OCI-LY7 (cell line): ENCODE results near the gene AUTS2. TPM values are rescaled to one million over a fixed set of nuclear protein-coding genes. Genes with fewer than 3 reads are reported as not detected.

ENCODE experiments used
- BruUV-seq: library from RNA; stranded (reverse); fragments of 400-500 nt; replicated peaks from 2 replicates; lab custom pipeline; 2021; lab: Mats Ljungman, UMichigan
- CTCF ChIA-PET: fragments of 300-600 bp; sonication (Branson Sonifier 250); formaldehyde crosslinking; loops from one replicate; lab custom pipeline; 2022; ENCODE audit warnings: antibody characterized with exemption; ENCODE audit not compliant: unreplicated experiment; lab: Charles Lee
- POLR2A ChIA-PET: fragments of 300-600 bp; sonication (Branson Sonifier 250); formaldehyde crosslinking; loops from one replicate; lab custom pipeline; 2022; ENCODE audit warnings: antibody characterized with exemption; lab: Charles Lee
- DNase-seq: peaks from one replicate; pipeline ENCODE4 v3.0.0-alpha.2; 2015; ENCODE audit warnings: low spot score
- H2AFZ ChIP-seq: fragments of 200-600 bp; sonication (generic), shearing (Covaris generic); 2 replicates; pipeline ENCODE4 v1.6.1; 2014; ENCODE audit warnings: mild to moderate bottlenecking, antibody characterized with exemption, low read length, moderate library complexity
- H3K27ac ChIP-seq: fragments of 200-600 bp; sonication (generic); 2 replicates; pipeline ENCODE4 v1.5.1; 2014; ENCODE audit warnings: mixed run types, low read depth, mild to moderate bottlenecking, moderate library complexity, low read length, inconsistent platforms; ENCODE audit not compliant: poor library complexity, severe bottlenecking
- H3K36me3 ChIP-seq: fragments of 200-600 bp; sonication (generic); 2 replicates; pipeline ENCODE4 v1.6.1; 2014; ENCODE audit warnings: mild to moderate bottlenecking, antibody characterized with exemption, low read length, moderate library complexity, mixed read lengths; ENCODE audit not compliant: insufficient read depth
- H3K4me1 ChIP-seq: fragments of 200-600 bp; sonication (generic); 2 replicates; pipeline ENCODE4 v1.5.1; 2014; ENCODE audit warnings: mild to moderate bottlenecking, low read length; ENCODE audit not compliant: insufficient read depth, poor library complexity, severe bottlenecking
- H3K4me2 ChIP-seq: fragments of 200-600 bp; sonication (generic); 2 replicates; pipeline ENCODE4 v1.6.1; 2014; ENCODE audit warnings: mild to moderate bottlenecking, low read length
- H3K4me3 ChIP-seq: fragments of 200-600 bp; sonication (generic); 2 replicates; pipeline ENCODE4 v1.5.1; 2014; ENCODE audit warnings: mild to moderate bottlenecking, low read depth, low read length; ENCODE audit not compliant: poor library complexity, severe bottlenecking
- H3K79me2 ChIP-seq: fragments of 200-600 bp; sonication (generic); 2 replicates; pipeline ENCODE4 v1.6.1; 2016; ENCODE audit warnings: low read depth, mild to moderate bottlenecking, low read length, moderate library complexity, mixed read lengths; ENCODE audit not compliant: insufficient read depth
- H3K9me2 ChIP-seq: fragments of 200-600 bp; sonication (generic); 2 replicates; pipeline ENCODE4 v1.6.1; 2016; ENCODE audit warnings: mild to moderate bottlenecking, low read length, mixed read lengths; ENCODE audit not compliant: insufficient read depth
- H3K9me3 ChIP-seq: fragments of 200-600 bp; sonication (generic); 2 replicates; pipeline ENCODE4 v1.6.1; 2014; ENCODE audit warnings: mild to moderate bottlenecking, mixed run types, low read length, mixed read lengths
- H4K20me1 ChIP-seq: fragments of 200-600 bp; sonication (generic); 2 replicates; pipeline ENCODE4 v1.6.1; 2014; ENCODE audit warnings: mild to moderate bottlenecking, antibody characterized with exemption, low read length, moderate library complexity, mixed read lengths; ENCODE audit not compliant: insufficient read depth
- CTCF ChIP-seq: fragments of 200-600 bp; sonication (generic); conservative IDR thresholded peaks from 2 replicates; pipeline ENCODE4 v1.5.1; 2014; ENCODE audit warnings: mild to moderate bottlenecking, antibody characterized with exemption, low read length, moderate library complexity, mixed read lengths
- EZH2phosphoT487 ChIP-seq: fragments of 200-600 bp; sonication (generic); IDR thresholded peaks from 2 replicates; pipeline ENCODE4 v1.6.1; 2018; ENCODE audit warnings: low read depth, borderline replicate concordance, mild to moderate bottlenecking, mixed run types, antibody characterized with exemption, low read length, moderate library complexity, mixed read lengths
- intact Hi-C: fragments of 100-400 bp; cut with micrococcal nuclease; formaldehyde crosslinking; loops from one replicate; pipeline ENCODE4 v1.10.0; 2022; ENCODE audit not compliant: unreplicated experiment
- total RNA-seq, 2 experiments: library from RNA; depleted of rRNA in 1 of 2; stranded (reverse); fragments of >200 nt in 1 of 2; shearing (Covaris generic) in 1 of 2; gene quantifications; 2 replicates each; pipeline ENCODE4 v1.2.3, GENCODE V29; 2014 to 2022

Gene AUTS2
- total RNA-seq, 2 experiments from 2014 or later, result 37.9 to 78.5 TPM

DNA sequence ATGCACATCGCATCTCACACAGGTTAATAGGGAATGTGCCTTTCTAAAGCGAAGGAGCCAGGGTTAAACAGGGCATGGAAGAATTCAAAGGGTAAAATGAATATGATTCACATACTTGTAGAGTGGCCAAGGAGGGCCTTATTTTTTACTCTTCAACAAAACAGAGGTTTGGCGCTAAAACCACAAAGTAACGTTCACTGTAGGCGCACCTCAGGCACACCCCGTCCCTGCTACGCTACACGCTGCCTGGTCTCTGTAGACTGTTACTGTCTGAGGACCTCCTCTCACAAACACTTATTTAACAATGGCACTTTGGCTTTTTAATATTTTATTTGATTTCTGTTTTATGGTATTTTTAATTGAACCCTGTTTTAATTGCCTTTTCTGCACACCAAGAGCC, 1071.6 kb downstream of the AUTS2 start:
- H3K4me2 ChIP-seq, result no peak overlapping the region
- no peak overlapping the region for H3K27ac ChIP-seq
- no peaks in the 10 kb centered on the region for H3K4me1 ChIP-seq
- H3K9me2 ChIP-seq, result no peaks in the 10 kb centered on the region
- H4K20me1 ChIP-seq, result no peaks in the 10 kb centered on the region
- BruUV-seq, result no TSS peak
- TF ChIP-seq EZH2phosphoT487 (no peak), CTCF (no peak)
- POLR2A ChIA-PET, result no interaction called here
- CTCF ChIA-PET, result no interaction called here
- no peaks in the 10 kb centered on the region for H3K36me3 ChIP-seq
- H3K4me3 ChIP-seq, result no peak overlapping the region
- no peaks in the 10 kb centered on the region for H3K79me2 ChIP-seq
- intact Hi-C loops, result no loop called here
- no peak for DNase-seq
- no peak overlapping the region for H2AFZ ChIP-seq
- H3K9me3 ChIP-seq, result no peaks in the 10 kb centered on the region

DNA sequence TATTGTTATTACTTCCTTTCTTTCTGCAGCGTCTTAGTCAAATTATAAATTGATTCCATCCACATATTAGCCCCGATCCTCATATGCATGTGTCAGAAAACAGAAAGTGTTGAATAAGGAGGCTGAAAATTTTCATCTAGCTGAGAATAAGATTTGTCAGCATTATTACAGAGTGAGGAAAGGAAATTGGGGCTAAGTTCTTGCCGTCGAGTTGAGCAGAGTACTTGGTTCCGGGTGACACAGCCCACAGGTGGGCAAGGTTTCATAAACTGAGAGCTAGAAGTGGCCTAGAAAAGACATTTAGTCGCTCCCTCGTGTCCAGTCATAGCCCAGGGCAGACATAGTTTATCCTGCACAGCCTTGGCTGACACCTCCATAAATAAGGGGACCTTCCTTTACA, 1072.0 kb downstream of the AUTS2 start:
- H3K27ac ChIP-seq, result no peak overlapping the region
- TF ChIP-seq EZH2phosphoT487 (no peak), CTCF (no peak)
- no peak overlapping the region for H3K4me3 ChIP-seq
- no peaks in the 10 kb centered on the region for H4K20me1 ChIP-seq
- no peaks in the 10 kb centered on the region for H3K79me2 ChIP-seq
- ChIA-PET POLR2A (no interaction called here), CTCF (no interaction called here)
- H3K4me1 ChIP-seq, result no peaks in the 10 kb centered on the region
- DNase-seq, result no peak
- H3K9me2 ChIP-seq, result no peaks in the 10 kb centered on the region
- no peak overlapping the region for H2AFZ ChIP-seq
- H3K9me3 ChIP-seq, result no peaks in the 10 kb centered on the region
- H3K4me2 ChIP-seq, result no peak overlapping the region
- H3K36me3 ChIP-seq, result no peaks in the 10 kb centered on the region
- intact Hi-C loops, result no loop called here
- BruUV-seq, result no TSS peak

DNA sequence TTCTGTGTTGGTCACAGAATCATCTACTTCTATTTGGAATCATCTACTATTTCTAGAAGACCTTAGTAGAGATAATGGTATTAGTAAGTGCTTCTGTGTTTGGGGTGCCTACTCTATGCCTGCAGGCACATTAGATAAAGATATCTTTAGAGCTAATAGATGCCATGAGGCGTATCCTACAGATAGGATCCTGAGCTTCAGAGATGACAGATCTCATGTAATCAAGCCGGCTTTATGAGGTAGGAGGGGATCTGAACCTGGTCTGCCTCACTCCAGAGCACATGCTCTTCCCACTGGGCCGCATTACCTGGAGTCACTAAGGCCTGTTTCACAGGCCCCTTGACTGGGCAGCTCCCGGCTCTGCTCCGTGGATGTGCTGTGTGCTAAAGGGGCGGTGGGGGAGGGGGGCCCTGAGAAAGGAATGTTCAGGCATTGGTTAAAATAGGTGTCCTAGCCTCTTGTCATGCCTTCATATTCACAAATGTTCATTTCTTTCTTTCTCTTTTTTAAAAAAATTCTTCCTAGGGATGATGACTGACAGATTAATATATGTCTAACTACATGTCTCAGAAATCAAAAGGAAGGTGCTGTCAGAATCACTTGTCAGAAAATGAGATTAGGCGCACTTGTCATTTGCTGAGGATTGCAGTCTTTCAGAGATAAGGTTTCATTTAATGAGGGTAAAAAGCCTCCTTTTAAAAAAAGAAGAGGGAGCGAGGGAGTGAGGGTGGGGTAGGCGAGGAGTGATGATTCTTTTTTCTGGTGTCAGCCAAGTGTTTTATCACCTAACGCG, 1075.7 kb downstream of the AUTS2 start:
- no peaks in the 10 kb centered on the region for H3K4me1 ChIP-seq
- H3K4me2 ChIP-seq, result no peak overlapping the region
- no peaks in the 10 kb centered on the region for H3K9me3 ChIP-seq
- TF ChIP-seq EZH2phosphoT487, result no peak
- no peak for DNase-seq
- no peaks in the 10 kb centered on the region for H3K79me2 ChIP-seq
- intact Hi-C loops, result no loop called here
- CTCF ChIA-PET, result interaction anchor here (0.6 kb wide), 1 partner anchor 144 kb away, joined by 10 read pairs; no protein-coding TSS in a partner anchor
- POLR2A ChIA-PET, result no interaction called here
- H3K9me2 ChIP-seq, result no peaks in the 10 kb centered on the region
- no peak overlapping the region for H2AFZ ChIP-seq
- no peak overlapping the region for H3K4me3 ChIP-seq
- no peaks in the 10 kb centered on the region for H3K36me3 ChIP-seq
- H3K27ac ChIP-seq, result no peak overlapping the region
- no TSS peak for BruUV-seq
- H4K20me1 ChIP-seq, result no peaks in the 10 kb centered on the region
